GM18508 (cell line): Measurements from ENCODE around the gene CTU2.

ENCODE experiments used
- ATAC-seq: cut with Tn5 transposase; IDR thresholded peaks from one replicate; pipeline ENCODE4 v1.9.1; 2021; ENCODE audit warnings: moderate number of reproducible peaks; ENCODE audit not compliant: insufficient read depth, unreplicated experiment

CTU2 gene

DNA sequence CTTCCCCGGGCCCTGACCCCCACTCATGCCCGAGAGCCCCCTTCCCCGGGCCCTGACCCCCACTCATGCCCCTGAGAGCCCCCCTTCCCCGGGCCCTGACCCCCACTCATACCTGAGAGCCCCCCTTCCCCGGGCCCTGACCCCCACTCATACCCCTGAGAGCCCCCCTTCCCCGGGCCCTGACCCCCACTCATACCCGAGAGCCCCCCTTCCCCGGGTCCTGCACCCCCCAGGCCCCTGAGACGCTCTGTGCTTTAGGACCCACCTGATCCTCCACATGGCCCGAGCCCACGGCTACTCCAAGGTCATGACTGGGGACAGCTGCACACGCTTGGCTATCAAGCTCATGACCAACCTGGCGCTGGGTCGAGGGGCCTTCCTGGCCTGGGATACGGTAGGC is 6.8 kb downstream of the CTU2 start:
- no peak for ATAC-seq

DNA sequence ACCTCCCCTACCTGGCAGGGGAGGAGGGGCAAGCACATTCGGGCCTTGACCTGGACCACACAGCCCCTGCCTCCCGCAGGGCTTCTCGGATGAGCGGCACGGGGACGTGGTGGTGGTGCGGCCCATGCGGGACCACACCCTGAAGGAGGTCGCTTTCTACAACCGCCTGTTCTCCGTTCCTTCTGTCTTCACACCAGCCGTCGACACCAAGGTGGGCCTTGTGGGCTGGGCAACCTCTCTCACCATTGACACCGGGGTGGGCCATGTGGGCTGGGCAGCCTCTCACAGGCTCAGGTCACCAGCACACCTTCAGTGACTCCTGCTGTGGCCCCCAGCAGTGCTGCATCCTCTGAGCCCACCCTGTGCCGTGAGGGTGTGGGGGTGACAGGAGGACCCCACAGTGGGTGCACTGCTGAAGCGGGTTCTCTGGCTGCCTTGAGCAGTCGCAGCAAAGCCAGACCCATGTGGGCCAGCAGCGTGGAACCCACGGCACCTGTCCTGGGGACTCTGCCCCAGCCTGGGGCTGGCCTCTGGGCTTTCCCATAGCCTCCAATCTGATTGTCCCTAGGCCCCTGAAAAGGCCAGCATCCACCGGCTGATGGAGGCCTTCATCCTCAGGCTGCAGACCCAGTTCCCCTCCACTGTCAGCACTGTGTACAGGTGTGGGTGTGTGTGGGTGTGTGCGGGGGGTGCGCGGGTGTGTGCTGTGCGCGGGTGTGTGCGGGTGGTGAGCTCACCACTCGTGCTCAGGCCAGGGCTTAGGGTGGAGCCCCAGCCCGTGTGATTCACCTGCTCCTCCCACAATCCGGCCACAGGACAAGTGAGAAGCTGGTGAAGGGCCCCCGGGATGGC is 7.5 kb downstream of the CTU2 start:
- no peak for ATAC-seq

DNA sequence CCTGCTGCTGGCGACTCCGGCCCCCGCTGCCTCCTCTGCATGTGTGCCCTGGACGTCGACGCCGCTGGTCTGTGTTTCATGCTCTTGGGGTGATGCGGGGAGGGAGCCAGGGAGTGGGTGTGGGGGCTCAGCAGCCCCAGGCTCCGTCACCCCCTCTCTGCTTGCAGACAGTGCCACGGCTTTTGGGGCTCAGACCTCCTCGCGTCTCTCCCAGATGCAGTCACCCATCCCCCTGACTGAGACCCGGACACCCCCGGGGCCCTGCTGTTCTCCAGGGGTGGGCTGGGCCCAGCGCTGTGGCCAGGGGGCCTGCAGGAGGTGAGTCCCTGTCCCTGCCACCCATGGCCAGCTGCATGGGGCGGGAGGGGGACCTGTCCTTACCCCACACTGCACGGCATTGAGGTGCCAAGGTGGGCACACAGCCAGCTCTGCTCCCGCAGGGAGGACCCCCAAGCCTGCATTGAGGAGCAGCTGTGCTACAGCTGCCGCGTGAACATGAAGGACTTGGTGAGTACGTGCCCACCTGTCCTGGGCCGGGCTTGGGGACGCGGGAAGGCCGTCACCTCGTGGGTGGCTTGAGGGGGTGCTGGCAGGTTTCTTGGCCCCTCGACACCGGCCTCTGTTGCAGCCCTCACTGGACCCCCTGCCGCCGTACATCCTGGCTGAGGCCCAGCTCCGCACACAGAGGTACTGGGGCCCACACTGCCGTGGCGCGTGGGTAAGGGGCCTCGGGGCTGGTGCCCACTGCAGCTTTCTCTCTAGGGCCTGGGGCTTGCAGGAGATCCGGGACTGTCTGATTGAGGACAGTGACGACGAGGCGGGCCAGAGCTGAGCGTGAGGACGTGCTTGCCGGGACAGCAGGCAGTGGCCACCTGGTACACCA is 8.4 kb downstream of the CTU2 start:
- no peak for ATAC-seq

DNA sequence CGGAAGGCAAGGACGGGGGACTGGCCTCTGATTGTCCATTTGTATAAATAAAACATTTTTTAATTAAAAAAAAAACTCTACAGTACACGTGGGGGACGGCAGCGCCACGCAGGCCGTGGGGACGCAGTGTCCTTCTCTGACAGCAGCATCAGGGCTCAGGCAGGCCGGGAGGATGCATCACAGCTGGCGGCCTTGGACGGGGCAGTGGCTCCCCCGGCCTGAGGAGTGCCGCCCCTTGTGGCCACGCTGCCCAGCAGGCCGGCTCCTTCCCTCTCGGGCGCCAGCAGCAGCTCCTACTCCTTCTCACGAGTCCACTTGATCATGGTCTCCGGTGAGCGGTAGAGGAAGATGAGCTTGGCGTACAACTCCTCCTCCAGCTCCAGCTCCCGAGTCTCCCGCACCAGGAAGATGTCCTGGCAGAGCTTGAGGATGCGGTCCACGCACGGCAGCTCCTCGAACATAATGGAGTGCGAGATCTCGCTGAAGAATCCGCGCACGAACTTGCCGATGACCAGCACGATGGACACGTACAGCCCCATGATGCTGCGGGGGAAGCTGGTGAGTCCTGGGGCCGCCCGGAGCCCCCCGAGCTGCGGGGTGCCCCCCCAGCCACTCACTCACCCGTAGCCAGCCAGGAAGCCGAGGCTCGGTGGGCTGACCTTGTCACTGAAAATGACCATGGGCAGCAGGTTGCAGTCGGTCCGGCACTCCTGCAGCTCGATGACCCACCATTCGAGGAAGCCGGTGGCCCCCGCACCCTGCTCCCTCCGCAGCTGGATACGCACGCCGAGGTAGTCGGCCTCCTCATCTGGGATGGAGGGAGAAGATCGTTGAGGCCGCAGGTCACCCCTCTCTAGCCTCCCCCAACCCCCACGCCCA is 9.2 kb downstream of the CTU2 start:
- ATAC-seq, result no peak

DNA sequence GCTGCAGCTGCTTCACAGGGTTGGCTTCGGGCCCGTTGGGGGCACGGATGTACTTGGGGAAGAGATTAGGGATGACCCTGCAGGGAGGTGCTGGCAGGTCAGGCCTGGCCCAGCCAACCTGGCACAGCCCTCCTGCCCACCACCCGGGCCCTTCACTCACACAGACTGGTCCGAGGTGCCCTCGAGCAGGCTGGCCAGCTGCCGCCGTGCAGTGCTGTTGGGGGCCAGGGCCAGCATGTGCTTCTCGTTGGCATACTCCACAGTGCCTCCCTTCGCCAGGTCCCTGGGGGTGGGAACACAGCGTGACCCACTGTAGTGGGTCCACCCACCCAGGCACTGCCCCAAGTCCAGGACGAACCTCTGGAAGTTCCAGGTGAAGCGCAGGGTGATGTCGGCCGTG is 9.9 kb downstream of the CTU2 start:
- no peak for ATAC-seq

DNA sequence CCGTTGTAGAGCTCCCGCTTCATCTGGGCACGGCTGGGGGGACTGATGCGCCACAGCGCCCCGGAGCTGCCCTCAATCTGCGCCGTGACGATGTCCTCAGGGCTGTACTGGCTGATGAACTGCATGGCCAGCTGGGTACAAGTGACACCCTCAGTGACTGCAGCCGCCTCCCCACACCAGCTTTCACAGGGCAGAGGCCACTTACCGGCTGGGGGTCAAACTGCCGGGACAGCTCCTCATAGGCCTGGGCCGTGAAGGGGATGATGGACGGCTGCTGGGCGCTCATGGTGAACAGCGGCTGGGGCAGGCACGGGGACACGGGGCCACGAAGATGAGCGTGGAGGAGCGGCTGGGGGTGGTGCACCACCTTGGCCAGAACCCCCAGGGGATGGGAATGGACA is 10.3 kb downstream of the CTU2 start:
- ATAC-seq, result no peak

DNA sequence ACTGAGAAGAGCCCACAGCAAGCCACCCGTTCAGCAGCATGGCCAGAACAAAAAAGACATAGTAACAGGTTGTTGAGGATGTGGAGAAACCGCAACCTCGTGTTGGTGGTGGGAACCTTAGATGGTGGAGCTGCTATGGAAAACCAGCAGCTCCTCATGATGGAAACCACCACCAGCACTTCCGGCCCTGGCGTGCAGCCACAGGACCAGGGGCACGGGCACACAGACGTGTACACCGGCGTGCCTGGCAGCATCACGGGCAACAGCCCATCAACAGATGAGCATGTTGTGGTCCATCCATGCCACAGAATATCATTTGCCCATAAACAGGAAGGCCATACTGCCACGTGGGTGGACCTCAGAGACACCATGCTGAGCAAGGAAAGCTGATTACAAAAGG is 11.9 kb downstream of the CTU2 start:
- ATAC-seq, result no peak

DNA sequence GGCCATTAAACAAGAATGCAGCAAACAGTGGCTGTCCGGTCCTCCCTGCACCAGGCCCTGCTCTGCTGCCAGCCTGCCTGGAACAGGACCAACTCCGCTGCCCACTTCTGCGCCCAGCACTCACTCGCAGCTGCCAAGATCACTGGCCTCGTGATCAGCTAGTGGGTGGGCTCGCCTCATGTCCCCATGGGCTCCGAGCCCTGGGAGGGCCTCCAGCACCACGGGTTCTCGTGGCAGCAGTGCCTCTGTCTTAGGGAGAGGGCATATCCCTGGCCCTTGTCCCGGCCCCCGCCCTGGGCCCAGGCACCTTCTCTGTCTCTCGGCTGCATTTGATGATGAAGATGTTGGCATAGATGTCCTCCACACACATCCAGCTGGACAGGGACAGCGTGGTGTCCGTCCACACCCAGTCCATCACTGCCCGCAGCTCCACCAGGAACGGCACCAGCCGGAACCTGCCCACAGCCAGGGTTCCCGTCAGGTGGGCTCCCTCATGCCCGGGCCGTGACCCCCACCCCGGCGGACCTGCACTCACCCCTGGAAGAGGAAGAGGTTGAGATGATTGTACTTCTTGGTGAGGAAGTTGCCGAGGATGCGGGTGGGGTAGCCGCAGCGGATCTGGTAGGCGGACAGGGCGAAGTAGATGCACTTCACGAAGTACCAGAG is 13.1 kb downstream of the CTU2 start:
- ATAC-seq, result no peak

DNA sequence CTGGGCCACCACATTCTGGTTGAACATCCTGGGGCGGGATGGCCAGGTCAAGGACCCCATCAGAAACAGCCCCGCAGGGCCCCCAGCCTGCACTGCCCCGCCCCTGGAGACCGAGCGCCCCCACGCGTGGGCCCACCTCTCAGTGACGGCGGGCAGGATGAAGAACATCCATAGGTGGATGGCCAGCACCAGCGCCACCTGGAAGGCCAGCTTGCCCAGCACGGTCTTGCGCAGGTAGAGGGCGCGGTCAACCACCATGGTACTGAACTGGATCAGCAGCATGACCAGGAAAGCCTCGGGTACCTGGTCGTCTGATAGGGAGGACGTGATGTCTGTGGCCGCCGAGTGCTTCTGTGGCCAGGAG is 13.6 kb downstream of the CTU2 start:
- ATAC-seq, result no peak

DNA sequence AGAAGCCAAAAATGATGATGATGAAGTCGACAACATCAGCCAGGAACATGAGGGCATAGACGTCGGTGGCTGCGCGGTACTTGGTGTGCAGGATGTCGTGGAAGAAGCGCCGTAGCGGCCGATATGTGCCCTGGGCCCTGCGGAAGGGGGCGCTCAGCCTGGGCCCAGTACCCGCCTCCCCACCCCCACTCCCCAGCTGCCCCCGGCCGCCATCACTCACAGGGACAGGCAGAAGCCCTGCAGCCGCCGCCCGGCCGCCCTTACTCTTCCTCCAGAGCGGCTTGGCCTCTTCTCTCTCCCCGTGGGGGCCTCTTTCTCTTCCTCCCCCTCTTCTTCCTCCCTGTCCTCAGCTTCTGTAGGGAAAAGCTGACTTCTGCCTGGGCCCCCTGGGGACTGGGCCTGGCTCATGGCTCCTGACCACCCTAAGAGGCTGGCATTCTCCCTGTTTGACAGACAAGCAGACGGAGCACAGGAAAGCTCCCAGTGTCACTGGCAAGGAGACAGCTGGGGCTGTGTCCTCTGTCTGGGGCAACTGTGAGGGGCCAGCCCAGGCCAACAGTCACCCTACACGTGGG is 14.2 kb downstream of the CTU2 start:
- ATAC-seq, result no peak

DNA sequence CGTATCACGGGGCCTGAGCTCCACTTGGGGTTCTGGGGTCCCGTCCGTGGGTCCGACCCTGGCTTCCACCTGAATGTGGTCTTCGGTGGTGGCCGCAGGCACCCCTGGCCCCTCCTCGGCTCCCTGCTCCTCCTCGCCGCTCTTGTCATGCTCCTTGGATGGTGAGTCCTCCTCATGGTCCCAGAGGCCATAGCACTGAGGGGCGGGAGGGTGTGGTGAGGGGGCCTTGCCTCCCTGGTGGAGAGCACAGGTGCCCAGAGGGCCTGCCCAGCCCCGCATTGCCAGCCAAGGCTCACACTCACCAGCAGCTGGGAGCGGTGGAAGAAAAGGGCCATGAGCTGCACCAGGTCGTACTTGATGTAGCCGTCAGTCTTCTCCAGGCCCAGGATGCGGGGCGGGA is 14.9 kb downstream of the CTU2 start:
- ATAC-seq, result no peak

DNA sequence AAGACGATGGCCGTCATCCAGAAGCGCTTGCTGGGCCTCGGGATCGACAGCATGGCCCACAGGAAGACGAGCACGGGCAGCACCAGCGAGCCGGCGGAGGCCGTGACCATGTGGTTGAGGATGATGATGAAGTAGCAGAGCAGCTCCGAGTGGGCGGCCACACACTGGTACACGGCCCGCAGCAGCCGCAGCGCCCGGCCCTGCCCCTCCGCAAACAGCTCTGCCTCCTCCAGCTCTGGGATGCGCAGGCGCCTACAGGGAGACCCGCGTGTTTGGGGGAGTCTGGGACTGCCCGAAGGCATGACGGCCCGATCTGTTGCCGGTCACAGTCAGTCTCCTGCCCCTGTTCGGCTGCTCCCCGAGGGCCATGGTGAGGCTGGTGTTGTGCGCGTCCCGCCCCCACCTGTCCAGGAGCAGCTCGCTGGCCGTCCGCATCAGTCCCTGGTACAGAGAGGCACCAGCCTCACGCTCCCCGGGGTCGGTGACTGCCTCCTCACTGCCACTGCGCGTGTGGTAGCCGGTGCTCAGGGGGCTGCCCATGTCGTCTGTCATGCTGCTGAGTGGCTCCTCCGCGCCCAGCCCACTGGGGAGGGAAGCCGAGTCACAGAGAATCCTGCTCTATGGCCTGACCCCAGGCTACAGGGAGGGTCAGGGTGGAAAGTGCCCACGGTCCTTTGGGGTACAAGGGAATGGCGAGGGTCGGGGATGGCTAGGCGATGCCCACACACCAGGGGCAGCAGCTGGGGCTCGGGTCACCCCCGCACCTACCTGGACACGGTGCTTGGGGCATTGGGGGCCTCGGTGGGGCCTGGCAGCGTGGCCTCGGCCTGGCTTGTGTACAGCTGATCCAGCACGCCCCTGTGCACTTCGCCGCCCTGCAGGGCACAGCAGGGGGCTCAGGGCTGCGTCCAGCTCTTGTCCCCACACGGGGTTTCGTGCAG is 15.8 kb downstream of the CTU2 start:
- ATAC-seq, result no peak

DNA sequence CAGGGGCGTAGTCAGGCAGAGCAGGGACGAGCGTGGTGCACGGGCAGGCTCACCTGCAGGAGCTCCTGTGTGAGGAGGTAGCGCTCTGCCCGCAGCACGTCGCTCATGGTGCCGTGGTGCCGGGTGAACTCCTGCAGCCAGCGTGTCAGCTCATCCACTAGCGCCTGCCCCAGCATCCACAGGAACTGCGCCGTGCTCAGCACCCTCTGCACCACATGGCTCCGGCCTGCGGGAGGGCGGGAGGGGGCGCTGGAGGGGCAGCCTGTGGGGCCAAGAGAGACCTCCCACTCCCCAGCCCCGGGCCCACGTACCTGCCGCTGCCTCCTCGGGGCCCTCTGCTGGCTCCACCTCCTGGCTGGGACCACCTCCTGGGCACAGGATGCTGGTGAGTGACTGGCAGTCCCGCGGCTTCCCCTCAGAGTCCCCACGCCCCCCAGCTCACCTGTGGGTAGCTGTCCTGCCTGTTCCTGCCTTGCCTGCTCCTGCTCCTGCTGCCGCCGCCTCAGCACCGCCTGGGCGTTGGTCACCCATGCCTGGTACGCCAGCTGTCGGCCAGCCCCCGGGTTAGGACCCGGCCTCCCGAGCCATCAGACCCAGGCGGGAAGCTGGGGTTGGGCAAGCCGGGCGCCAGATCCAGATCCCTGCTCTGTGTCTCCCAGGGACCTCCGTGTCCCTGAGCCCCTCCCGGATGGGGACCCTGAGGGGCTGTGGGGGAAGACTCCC is 16.6 kb downstream of the CTU2 start:
- no peak for ATAC-seq

DNA sequence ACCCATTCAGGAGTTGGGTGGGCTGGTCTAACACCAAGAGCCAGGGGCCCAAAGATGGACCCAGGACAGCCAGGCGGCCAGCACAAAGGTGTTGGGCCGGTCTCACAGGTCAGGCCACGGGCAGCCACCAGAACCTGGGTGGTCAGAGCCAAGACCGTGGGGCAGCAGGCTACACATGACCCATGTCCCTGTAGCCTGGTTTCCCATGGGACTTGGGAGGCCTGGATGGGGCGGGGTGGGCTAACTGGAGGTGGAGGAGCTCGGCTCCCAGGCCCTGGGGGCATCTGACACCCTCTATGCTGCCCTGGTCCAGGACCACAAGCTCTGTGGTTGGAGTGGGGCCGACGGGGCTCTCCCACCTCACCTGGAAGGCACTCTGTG is 17.2 kb downstream of the CTU2 start:
- no peak for ATAC-seq

DNA sequence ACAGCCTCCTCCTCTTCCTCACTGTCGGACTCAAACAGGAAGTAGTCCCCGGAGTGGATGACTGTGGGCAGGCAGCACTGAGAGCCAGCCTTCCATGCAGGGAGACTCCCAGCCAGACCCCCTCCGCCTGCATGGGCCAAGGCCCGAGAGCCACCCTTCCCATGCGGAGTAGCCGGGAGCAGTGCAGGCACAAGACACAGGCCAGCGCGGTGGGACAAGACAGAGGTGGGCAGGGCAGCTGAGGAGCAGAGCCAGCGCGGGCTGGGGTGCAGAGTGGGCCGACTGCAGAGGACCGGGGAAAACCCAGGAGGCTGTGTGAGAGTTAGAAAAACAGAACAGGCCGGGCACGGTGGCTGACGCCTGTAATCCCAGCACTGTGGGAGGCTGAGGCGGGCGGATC is 17.6 kb downstream of the CTU2 start:
- no peak for ATAC-seq

DNA sequence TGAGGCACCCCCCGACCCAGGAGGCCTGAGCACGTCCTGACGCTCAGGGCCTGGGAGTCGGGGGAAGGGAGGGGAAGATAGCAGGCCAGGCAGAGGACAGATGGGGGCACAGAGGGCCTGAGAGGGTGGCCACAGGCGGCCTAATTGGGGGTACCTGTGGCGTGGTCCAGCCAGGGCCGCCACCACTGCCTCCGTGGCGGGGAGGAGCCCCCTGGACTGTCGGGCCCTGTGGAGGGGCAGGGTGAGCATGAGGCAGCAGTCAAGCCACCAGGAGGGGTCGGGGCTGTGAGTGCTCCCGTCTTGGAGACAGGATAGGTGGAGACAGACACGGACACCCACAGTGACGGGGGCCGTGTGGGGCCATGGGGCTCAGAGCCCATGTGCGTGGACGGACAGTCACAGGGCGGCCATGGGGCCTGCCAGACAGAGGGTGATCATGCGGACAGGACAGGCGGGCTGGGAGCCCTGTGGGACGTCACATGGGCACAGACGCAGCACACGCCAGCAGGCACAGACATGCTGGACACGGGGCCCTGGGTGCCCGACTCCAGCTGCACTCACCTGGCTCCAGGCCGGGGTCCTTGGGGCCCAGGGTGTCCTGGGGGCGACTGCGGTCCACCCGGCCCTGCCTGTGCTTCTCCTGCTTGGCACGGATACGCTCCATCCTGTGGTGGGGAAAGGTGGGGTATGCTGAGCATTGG is 18.7 kb downstream of the CTU2 start:
- ATAC-seq, result no peak

DNA sequence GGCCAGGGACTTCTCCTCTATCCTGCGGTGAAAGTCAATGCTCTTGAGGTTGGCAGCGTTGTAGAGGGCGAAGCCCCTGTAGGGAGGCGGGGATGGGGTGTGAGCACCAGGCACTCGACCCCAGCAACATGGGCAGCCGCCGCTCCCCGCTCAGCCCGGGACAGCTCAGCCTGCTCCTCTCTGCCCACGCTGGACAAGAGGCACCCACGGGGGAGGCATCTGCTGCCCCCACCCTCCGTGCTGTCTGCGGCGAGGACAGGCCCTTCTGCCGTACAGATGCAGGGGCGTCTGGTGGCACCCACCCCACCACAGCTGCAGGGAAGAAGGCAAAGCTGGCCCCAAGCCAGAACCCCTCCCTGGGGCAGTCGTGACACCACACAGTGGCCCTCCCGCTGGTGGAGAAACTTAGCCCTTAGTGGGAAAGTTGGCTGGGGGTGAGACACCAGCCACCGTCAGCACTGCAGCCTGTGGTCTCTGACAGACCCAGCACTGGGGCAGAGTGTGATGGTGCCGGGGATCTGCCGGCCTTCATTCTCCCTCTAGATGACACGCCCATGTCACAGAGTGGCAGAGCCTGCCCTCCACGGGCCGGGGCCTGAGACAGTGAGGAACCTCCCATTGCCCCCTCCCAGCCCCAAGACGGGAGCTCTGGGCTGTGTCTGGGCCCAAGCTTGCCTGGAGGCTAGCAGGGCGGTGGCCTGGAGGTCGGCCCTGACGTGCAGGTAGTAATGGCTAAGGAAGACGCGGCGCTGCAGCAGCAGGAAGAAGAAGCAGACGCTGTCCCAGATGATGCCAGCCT is 19.5 kb downstream of the CTU2 start:
- ATAC-seq, result no peak
